Testis (tissue), 2 donors: Measurements from ENCODE around the gene ATP2C1.

ENCODE experiments used
- POLR2A ChIP-seq: fragments of 450-650 bp; IDR thresholded peaks from one replicate; pipeline ENCODE4 v1.6.1; 2017; ENCODE audit warnings: antibody characterized with exemption, mild to moderate bottlenecking, moderate library complexity
- TF ChIP-seq, protein P1 (sequence below), 3 experiments: fragments of 450-650 bp in 2 of 3; fragments of 200-600 bp in 1 of 3; sonication (generic) in 1 of 3; IDR thresholded peaks; one replicate each; pipeline ENCODE4 v1.5.1; 2016 to 2019; ENCODE audit warnings: antibody characterized with exemption in 3 of 3, mild to moderate bottlenecking in 2 of 3, moderate library complexity in 1 of 3

- TF ChIP-seq, protein P1, sequence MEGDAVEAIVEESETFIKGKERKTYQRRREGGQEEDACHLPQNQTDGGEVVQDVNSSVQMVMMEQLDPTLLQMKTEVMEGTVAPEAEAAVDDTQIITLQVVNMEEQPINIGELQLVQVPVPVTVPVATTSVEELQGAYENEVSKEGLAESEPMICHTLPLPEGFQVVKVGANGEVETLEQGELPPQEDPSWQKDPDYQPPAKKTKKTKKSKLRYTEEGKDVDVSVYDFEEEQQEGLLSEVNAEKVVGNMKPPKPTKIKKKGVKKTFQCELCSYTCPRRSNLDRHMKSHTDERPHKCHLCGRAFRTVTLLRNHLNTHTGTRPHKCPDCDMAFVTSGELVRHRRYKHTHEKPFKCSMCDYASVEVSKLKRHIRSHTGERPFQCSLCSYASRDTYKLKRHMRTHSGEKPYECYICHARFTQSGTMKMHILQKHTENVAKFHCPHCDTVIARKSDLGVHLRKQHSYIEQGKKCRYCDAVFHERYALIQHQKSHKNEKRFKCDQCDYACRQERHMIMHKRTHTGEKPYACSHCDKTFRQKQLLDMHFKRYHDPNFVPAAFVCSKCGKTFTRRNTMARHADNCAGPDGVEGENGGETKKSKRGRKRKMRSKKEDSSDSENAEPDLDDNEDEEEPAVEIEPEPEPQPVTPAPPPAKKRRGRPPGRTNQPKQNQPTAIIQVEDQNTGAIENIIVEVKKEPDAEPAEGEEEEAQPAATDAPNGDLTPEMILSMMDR (IDR thresholded peaks at IDR 0.05), result no peak
- no peak for TF ChIP-seq POLR2A
These were observed 39.1 kb downstream of the ATP2C1 start for GRCh38 chr3:130932979-130933378.
